HG02678 (cell line): Measurements from ENCODE around the gene PAPPA.

ENCODE experiments used
- ATAC-seq: cut with Tn5 transposase; IDR thresholded peaks from one replicate; pipeline ENCODE4 v1.9.1; 2021; ENCODE audit warnings: mild to moderate bottlenecking, moderate library complexity; ENCODE audit not compliant: unreplicated experiment

Gene PAPPA

DNA sequence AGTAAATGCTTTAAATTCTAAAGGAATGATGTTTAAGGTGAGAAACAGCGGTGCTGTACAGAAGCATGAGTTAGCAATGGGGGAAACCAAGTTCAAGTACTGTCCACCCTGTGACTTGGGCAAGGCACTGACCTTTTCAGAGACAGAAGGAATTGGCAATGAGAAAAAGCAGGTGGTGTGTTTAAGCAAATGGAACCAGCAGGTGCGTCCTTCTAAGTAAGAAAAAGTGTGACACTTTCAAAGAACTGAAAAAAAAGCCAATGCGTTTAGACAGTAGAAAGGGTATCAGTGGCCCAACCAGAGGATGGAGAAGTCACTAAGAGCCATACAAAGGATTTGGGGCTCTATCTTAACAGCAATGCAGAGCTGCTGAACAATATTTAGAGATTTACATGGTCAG, 250.6 kb downstream of the PAPPA start:
- ATAC-seq, result no peak

DNA sequence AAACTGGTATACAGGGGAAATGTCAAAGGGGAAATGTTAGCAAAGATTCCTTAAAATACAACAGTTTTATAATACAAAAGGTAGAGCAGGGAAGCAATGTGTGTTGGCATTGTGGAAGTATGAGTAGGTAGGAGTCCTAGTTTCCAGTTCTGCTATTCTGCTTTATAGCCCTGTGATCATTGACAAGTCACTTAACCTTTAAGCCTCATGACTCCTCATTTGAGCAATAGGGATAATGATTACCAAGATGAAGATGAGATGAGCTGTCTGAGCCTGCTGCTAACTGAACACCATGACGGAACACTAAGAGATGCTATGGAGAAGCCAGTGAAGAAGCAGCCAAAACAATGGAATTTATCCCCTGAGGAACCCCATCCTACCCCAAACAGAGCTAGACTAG, 251.7 kb downstream of the PAPPA start:
- ATAC-seq, result no peak

GRCh38 chr9:116406469-116406868, 252.9 kb downstream of the PAPPA start:
- no peak for ATAC-seq

GRCh38 chr9:116409129-116409528, 255.5 kb downstream of the PAPPA start:
- ATAC-seq, result no peak

DNA sequence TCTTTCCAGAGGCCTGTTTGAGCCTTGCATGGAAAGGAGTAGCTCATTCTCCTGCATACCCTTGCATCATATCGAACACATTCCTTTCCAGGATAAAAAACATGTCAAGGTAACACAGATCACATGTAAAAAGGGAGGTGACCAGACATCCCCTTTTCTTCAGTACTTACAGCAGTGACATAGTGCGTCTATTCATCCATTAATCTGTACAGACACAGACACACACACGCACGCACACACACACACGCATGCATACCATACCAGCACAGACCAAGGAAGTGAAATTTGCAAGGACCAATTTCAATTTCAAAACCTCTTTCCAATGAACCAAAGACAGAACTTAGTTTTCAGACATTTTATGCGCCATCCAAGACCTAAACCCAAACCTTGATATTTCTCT, 256.0 kb downstream of the PAPPA start:
- ATAC-seq, result no peak

DNA sequence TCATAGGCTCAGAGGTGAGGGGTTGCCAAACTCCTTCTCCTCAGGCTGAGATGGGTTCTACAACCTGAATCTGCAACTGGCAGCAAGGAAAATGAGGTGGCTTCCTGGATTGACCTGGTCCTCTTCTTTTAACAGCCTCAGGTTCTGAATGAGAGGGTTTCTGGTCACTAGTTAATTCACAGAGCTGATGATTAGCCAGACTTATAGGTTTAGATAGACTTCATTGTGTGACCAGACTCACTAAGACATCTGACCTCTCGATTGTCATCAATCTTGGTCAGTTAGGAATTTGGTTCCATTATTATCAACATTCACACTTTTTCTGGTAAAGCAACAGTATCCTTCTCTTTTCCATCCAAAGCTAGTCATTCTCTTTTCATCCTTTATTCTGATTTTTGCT, 257.9 kb downstream of the PAPPA start:
- no peak for ATAC-seq

GRCh38 chr9:116414374-116414773, 260.8 kb downstream of the PAPPA start:
- ATAC-seq, result no peak

DNA sequence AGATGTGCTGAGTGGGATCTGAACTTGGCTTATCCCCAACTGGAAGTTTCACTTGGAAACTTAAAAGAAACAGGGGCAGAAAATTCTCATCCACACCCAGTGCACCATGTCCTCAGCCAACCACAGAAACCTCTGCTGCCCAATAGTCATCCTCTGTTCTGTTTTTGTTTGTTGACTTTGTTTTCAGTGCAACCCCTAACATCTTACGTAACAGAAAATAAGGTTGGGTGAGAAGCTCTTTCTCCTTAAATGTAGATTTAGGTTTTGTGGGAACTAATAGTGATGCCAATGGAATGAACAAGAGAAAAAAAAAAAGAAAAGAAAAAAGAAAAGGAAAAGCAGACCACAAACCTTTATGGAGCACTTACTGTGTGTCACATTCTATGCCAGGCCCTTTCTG, 262.8 kb downstream of the PAPPA start:
- ATAC-seq, result no peak

GRCh38 chr9:116417464-116417863, 263.9 kb downstream of the PAPPA start:
- ATAC-seq, result no peak

DNA sequence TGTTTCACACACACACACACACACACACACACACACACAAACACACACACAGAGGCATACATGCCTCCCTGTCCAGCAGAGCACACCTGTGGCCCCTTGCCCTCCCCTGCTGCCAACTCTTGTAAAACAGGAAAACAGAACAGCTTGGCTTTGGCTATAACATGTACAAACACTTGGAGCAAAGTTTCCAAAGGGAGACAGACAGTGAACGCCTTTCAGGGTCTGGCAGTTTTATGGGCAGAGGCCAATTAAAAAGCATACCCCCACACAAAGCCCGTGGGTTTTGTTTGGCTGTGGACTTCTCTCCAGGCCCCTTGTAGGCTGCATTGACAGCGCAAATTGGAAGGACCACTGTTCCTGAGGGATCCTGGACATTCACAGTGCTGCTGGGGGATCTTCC, 265.6 kb downstream of the PAPPA start:
- ATAC-seq, result no peak

DNA sequence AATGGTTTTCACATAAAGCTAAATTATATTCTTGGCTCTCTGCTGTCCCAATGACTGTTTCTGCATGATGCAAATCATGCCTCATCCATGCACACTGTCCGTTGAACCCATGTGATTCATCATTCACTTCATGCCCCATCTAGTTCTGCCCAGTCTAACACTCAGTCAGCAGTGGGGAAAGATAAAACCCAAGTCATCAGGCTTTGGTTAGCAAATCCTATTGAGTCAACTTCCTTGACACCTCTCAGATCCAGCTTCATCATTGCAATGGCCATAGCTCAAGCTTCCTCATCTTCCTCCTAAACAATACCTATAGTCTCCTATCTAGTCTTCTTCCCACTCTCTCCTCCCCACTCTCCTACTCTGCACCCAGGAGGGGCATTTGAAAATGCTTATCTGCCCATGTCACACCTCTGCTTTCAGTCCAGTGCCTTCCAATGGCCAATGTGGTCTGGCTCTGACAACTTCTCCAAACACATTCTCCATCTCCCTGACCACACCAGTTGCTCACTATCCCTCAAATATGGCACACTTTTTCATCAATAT, 267.5 kb downstream of the PAPPA start:
- no peak for ATAC-seq

- no peak for ATAC-seq
Observed at GRCh38 chr9:116422119-116422979, 268.8 kb downstream of the PAPPA start.

DNA sequence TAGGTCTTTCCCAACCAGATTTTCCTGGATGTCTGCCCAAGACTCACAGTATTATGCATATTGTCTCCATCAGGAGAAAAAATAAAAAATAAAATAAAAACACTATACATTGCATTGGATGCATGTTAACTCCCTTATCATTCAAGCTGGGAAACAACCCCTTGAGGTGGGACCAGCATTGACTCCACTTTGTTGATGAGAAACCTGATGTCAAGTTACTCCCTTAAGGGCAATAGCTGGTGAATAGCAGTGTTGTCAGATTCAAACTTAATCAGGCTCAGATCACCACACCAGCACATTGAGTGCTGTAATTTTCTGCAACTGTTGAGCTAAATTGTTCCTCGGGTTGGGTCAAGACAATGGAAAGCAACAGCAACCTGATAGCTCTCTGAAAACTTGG, 269.6 kb downstream of the PAPPA start:
- ATAC-seq, result no peak

GRCh38 chr9:116425244-116425643, 271.7 kb downstream of the PAPPA start:
- ATAC-seq, result no peak

- ATAC-seq, result no peak
Observed at GRCh38 chr9:116430849-116431248, 277.3 kb downstream of the PAPPA start.

GRCh38 chr9:116432051-116432450, 278.5 kb downstream of the PAPPA start:
- ATAC-seq, result no peak

- no peak for ATAC-seq
Observed at GRCh38 chr9:116434314-116434713, 280.7 kb downstream of the PAPPA start.

DNA sequence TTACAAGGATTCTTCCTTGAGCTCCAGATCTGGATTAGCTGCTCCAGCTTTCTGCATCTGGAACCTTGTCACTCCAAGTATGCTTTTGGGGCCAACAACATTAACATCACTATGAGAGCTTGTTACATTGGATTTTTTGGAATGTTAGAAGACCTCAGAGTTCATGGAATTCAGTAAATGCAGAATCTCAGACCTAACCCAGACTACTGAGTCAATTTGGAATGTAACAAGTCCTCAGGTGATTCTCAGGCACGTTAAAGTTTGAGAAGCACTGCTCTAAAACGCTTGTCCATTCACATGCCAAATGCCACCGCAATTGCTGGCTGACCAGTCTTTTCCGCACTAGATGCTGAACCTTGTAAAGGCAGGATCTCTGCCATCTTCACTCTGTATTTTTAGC, 282.1 kb downstream of the PAPPA start:
- ATAC-seq, result no peak

DNA sequence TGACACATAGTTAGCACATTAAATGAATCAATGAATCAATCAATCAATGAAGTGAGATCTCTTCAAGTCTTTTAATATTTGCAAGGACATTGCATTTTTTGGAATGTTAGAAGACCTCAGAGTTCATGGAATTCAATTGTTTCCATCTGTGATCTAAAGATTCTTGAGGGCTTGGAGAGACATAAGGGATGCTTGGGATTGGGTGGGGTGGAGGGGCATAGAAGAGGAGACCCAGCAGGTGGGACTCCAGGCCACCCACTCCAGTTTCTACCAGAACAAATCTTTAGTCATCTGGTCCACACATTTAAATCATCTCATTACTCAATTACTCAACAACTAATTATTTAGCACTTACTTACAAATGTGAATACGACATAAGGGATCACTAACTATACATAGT, 282.5 kb downstream of the PAPPA start:
- no peak for ATAC-seq

GRCh38 chr9:116437411-116438370, 284.1 kb downstream of the PAPPA start:
- no peak for ATAC-seq

GRCh38 chr9:116442528-116442927, 288.9 kb downstream of the PAPPA start:
- no peak for ATAC-seq

DNA sequence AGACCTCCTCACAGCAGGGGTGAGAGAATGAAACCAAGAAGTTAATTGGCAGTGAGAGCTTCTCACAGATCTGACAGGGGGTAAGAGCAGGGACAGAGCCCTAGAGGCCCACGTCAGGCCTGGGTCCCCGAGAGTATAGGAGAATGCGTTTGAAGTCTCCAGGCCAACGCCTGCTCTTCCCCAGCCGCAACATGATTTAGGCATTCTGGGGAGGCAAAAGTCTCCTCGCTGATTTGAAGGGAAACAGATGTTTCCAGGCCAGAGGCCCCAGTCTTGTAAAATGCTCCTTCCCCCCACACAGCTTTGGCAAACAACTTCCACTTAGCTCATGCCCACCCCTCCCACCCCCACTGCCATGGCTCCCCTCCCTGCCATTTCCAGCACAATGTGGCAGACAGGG, 294.3 kb downstream of the PAPPA start:
- no peak for ATAC-seq
